ENCODE data around the gene WDR70. TPM values are rescaled to one million over a fixed set of nuclear protein-coding genes. Genes with fewer than 3 reads are reported as not detected.

Gene WDR70
- total RNA-seq, 1 donor from 2014 or later, result 31.3 TPM

- Histone ChIP-seq H4K20me1 (ENCODE audit: insufficient read depth, low read length) (no peaks in the 10 kb centered on the region), H3K4me3 (ENCODE audit: insufficient read depth, low read depth, low read length) (no peak overlapping the region), H3K79me2 (ENCODE audit: insufficient read depth, low read length) (no peaks in the 10 kb centered on the region), H3K9ac (ENCODE audit: low read length) (no peak overlapping the region), H2AFZ (ENCODE audit: low read depth, low read length) (no peak overlapping the region), H3K27me3 (ENCODE audit: insufficient read depth, low read length) (no peaks in the 10 kb centered on the region), H3K4me1 (ENCODE audit: insufficient read depth, low read length) (no peaks in the 10 kb centered on the region), H3K36me3 (ENCODE audit: insufficient read depth, low read length) (no peaks in the 10 kb centered on the region), H3K9me3 (ENCODE audit: insufficient read depth, low read depth, low read length) (no peaks in the 10 kb centered on the region), H3K4me2 (ENCODE audit: low read length) (no peak overlapping the region), H3K27ac (ENCODE audit: low read depth, low read length) (no peak overlapping the region)
- H3K36me3 Mint-ChIP-seq (ENCODE audit: low read depth, unreplicated experiment), result peaks cover 11% of the 10 kb centered on the region
- DNase-seq (ENCODE audit: low read depth), result no peak
- H3K4me1 Mint-ChIP-seq (ENCODE audit: low read depth, unreplicated experiment), result peaks cover 10% of the 10 kb centered on the region
- H3K4me3 Mint-ChIP-seq (ENCODE audit: unreplicated experiment), result no peak overlapping the region
- no peak for FAIRE-seq
- H3K27ac Mint-ChIP-seq (ENCODE audit: unreplicated experiment), result no peak overlapping the region
- H3K9me3 Mint-ChIP-seq (ENCODE audit: unreplicated experiment), result peaks cover 3% of the 10 kb centered on the region
- TF ChIP-seq CTCF (IDR thresholded peaks at IDR 0.05; ENCODE audit: insufficient read depth, low read depth, low read length) (no peak), EZH2 (IDR thresholded peaks at IDR 0.05; ENCODE audit: insufficient read depth, low read length) (no peak)
- no peaks in the 10 kb centered on the region for H3K27me3 Mint-ChIP-seq (ENCODE audit: low read depth, unreplicated experiment)
Observed at GRCh38 chr5:37755581-37755980, 376.5 kb downstream of the WDR70 start.

- H3K27me3 Mint-ChIP-seq (ENCODE audit: low read depth, unreplicated experiment), result no peaks in the 10 kb centered on the region
- no peaks in the 10 kb centered on the region for H3K79me2 ChIP-seq (ENCODE audit: insufficient read depth, low read length)
- no peaks in the 10 kb centered on the region for H3K4me1 ChIP-seq (ENCODE audit: insufficient read depth, low read length)
- no peak overlapping the region for H3K9ac ChIP-seq (ENCODE audit: low read length)
- DNase-seq (ENCODE audit: low read depth) (no peak), FAIRE-seq (no peak)
- TF ChIP-seq CTCF (IDR thresholded peaks at IDR 0.05; ENCODE audit: insufficient read depth, low read depth, low read length), result no peak
- no peak for TF ChIP-seq EZH2 (IDR thresholded peaks at IDR 0.05; ENCODE audit: insufficient read depth, low read length)
- H3K27ac Mint-ChIP-seq (ENCODE audit: unreplicated experiment), result no peak overlapping the region
- H4K20me1 ChIP-seq (ENCODE audit: insufficient read depth, low read length), result no peaks in the 10 kb centered on the region
- no peak overlapping the region for H3K4me2 ChIP-seq (ENCODE audit: low read length)
- peaks cover 11% of the 10 kb centered on the region for H3K36me3 Mint-ChIP-seq (ENCODE audit: low read depth, unreplicated experiment)
- no peak overlapping the region for H2AFZ ChIP-seq (ENCODE audit: low read depth, low read length)
- H3K9me3 Mint-ChIP-seq (ENCODE audit: unreplicated experiment), result peaks cover 3% of the 10 kb centered on the region
- H3K4me3 ChIP-seq (ENCODE audit: insufficient read depth, low read depth, low read length), result no peak overlapping the region
- no peaks in the 10 kb centered on the region for H3K9me3 ChIP-seq (ENCODE audit: insufficient read depth, low read depth, low read length)
- no peaks in the 10 kb centered on the region for H3K27me3 ChIP-seq (ENCODE audit: insufficient read depth, low read length)
- no peak overlapping the region for H3K4me3 Mint-ChIP-seq (ENCODE audit: unreplicated experiment)
- no peak overlapping the region for H3K27ac ChIP-seq (ENCODE audit: low read depth, low read length)
- H3K4me1 Mint-ChIP-seq (ENCODE audit: low read depth, unreplicated experiment), result peaks cover 5% of the 10 kb centered on the region
- no peaks in the 10 kb centered on the region for H3K36me3 ChIP-seq (ENCODE audit: insufficient read depth, low read length)
Observed at GRCh38 chr5:37756248-37756647, 377.1 kb downstream of the WDR70 start.

GRCh38 chr5:37757980-37758582 lies 379.0 kb downstream of the WDR70 start:
- no peaks in the 10 kb centered on the region for H3K79me2 ChIP-seq (ENCODE audit: insufficient read depth, low read length)
- no peaks in the 10 kb centered on the region for H3K27me3 Mint-ChIP-seq (ENCODE audit: low read depth, unreplicated experiment)

More at GRCh38 chr5:37757980-37758582, 379.0 kb downstream of the WDR70 start:
- no peaks in the 10 kb centered on the region for H4K20me1 ChIP-seq (ENCODE audit: insufficient read depth, low read length)
- DNase-seq (ENCODE audit: low read depth) (no peak), FAIRE-seq (no peak)
- H3K4me3 ChIP-seq (ENCODE audit: insufficient read depth, low read depth, low read length), result no peak overlapping the region
- no peak for TF ChIP-seq EZH2 (IDR thresholded peaks at IDR 0.05; ENCODE audit: insufficient read depth, low read length)
- TF ChIP-seq CTCF (IDR thresholded peaks at IDR 0.05; ENCODE audit: insufficient read depth, low read depth, low read length), result no peak
- Mint-ChIP-seq H3K9me3 (ENCODE audit: unreplicated experiment) (peaks cover 3% of the 10 kb centered on the region), H3K4me1 (ENCODE audit: low read depth, unreplicated experiment) (no peaks in the 10 kb centered on the region), H3K27ac (ENCODE audit: unreplicated experiment) (no peak overlapping the region), H3K36me3 (ENCODE audit: low read depth, unreplicated experiment) (peaks cover 11% of the 10 kb centered on the region), H3K4me3 (ENCODE audit: unreplicated experiment) (no peak overlapping the region)
- no peak overlapping the region for H3K9ac ChIP-seq (ENCODE audit: low read length)
- H3K27ac ChIP-seq (ENCODE audit: low read depth, low read length), result no peak overlapping the region
- H3K4me1 ChIP-seq (ENCODE audit: insufficient read depth, low read length), result no peaks in the 10 kb centered on the region
- H3K9me3 ChIP-seq (ENCODE audit: insufficient read depth, low read depth, low read length), result no peaks in the 10 kb centered on the region
- no peak overlapping the region for H2AFZ ChIP-seq (ENCODE audit: low read depth, low read length)
- no peaks in the 10 kb centered on the region for H3K36me3 ChIP-seq (ENCODE audit: insufficient read depth, low read length)
- no peak overlapping the region for H3K4me2 ChIP-seq (ENCODE audit: low read length)
- no peaks in the 10 kb centered on the region for H3K27me3 ChIP-seq (ENCODE audit: insufficient read depth, low read length)

All from astrocyte (in vitro differentiated cells and primary cell).